Transverse colon (tissue), 3 donors: Measurements from ENCODE around the gene AFG1L.

ENCODE experiments used
- CTCF ChIP-seq, 5 experiments: fragments of 200-600 bp in 3 of 5; fragments of 450-650 bp in 2 of 5; sonication (generic) in 3 of 5; IDR thresholded peaks; 1 replicate in 2 of 5; 2 replicates in 3 of 5; pipeline ENCODE4 v1.5.1; 2016 to 2017; ENCODE audit warnings: antibody characterized with exemption in 5 of 5, inconsistent platforms in 3 of 5, mild to moderate bottlenecking in 2 of 5, moderate library complexity in 1 of 5
- EP300 ChIP-seq: sonication (generic); formaldehyde crosslinking; IDR thresholded peaks from one replicate; pipeline ENCODE4 v1.6.1; 2017; ENCODE audit warnings: antibody characterized with exemption, low read depth
- POLR2A ChIP-seq: fragments of 450-650 bp; IDR thresholded peaks from one replicate; pipeline ENCODE4 v1.6.1; 2016; ENCODE audit warnings: antibody characterized with exemption, mild to moderate bottlenecking, moderate library complexity

DNA sequence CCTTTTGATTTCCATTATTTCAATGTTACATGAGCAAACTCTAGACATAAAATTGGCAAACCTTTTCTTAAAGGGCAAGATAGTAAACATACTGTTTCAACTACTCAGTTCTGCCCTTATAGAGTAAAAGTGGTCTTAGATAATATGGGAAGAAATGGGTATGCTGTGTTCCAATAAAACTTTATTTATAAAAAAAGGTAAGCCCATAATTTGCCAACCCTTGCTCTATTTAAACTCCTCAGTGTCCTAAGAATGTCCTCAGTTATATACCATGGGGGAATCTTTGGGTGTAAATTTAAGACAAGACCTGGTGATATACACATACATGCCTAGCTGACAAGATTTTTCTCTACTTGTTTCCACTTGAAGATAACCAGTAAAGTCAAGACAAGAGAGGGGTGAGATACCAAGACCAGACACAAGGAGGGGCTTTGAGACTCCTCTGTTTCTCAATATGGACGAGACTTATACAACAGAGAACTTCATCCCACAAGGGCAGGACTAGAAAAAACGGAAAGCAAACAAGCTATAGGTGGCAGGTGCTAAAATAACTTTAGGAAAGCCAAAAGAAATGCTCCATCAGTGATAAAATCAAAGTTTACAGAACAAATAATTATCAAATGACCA lies 44.5 kb upstream of the AFG1L start:
- TF ChIP-seq POLR2A (no peak), EP300 (no peak), CTCF (IDR thresholded peaks at IDR 0.05) (no peak)
